ENCODE data around the gene KCNK3. TPM values are rescaled to one million over a fixed set of nuclear protein-coding genes. Genes with fewer than 3 reads are reported as not detected.

KCNK3 gene
- total and polyA plus RNA-seq, 2 of the 13 experiments (the other 11 are each of a cell fraction or from before 2014, with no cell fraction given): not detected

DNA sequence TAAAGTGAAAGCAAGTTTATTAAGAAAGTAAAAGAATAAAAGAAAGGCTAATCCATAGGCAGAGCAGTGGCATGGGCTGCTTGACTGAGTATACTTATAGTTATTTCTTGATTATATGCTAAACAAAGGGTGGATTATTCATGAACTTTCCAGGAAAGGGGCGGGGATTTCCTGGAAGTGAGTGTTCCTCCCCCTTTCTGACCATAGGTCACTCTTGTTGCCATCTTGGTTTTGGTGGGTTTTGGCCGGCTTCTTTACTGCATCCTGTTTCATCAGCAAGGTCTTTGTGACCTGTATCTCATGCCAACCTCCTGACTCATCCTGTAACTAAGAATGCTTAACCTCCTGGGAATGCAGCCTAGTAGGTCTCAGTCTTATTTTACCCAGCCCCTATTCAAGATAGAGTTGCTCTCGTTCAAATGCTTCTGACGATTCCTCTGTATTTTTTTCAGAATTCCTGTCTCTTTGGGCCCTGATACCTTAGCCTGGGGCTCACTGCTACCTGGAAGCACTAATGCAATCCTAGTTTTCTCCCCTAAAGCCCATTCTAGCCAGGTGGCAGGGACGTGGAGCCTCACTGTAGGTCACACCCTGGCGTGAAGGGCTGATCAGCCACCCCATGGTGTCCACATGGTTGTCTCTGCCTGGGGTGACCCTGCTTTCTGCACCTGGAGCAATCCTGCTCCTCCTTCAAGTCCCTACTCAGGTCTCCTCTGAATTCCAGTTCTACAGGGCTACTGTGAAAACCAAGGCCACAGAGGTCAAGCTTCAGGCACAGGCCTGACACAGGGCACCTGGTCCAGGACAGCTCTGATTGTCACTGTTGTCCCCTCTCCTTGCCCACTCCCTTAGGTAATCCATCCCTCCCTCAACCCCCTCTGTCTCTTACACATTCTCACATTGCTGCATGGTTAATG, 65.6 kb downstream of the KCNK3 start (continued):
- no peak for TF ChIP-seq MAFG (CRISPR knock-in tag; IDR thresholded peaks at IDR 0.05)
- no peak; the same call in 1 of the 2 replicates for TF ChIP-seq ZNF335 (CRISPR knock-in tag; IDR thresholded peaks at IDR 0.05)
- TF ChIP-seq ZSCAN21 (CRISPR knock-in tag; IDR thresholded peaks at IDR 0.05; ENCODE audit: borderline replicate concordance): no peak
- 0 out of 2 replicates have a peak, but pooled peaks have one; percentile 17 for TF ChIP-seq NFYB (CRISPR knock-in tag; IDR thresholded peaks at IDR 0.05)
- peak; percentile 68; the same call in 1 of the 2 replicates for TF ChIP-seq RCOR2 (CRISPR knock-in tag; IDR thresholded peaks at IDR 0.05)
- no peak for TF ChIP-seq HNRNPH1 (optimal IDR thresholded peaks at IDR 0.05; ENCODE audit: low read depth, low read length)
- TF ChIP-seq, protein P1, sequence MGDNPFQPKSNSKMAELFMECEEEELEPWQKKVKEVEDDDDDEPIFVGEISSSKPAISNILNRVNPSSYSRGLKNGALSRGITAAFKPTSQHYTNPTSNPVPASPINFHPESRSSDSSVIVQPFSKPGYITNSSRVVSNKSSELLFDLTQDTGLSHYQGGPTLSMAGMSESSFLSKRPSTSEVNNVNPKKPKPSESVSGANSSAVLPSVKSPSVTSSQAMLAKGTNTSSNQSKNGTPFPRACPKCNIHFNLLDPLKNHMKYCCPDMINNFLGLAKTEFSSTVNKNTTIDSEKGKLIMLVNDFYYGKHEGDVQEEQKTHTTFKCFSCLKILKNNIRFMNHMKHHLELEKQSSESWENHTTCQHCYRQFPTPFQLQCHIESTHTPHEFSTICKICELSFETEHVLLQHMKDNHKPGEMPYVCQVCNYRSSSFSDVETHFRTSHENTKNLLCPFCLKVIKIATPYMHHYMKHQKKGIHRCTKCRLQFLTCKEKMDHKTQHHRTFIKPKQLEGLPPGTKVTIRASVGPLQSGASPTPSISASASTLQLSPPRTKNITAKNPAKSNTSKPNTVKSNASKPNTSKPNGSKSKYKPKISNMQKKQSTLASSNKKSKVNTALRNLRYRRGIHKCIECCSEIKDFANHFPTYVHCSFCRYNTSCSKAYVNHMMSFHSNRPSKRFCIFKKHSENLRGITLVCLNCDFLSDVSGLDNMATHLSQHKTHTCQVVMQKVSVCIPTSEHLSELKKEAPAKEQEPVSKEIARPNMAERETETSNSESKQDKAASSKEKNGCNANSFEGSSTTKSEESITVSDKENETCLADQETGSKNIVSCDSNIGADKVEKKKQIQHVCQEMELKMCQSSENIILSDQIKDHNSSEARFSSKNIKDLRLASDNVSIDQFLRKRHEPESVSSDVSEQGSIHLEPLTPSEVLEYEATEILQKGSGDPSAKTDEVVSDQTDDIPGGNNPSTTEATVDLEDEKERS (CRISPR knock-in tag; IDR thresholded peaks at IDR 0.05): no peak
- TF ChIP-seq E2F2 (CRISPR knock-in tag; IDR thresholded peaks at IDR 0.05; ENCODE audit: borderline replicate concordance): no peak
- TF ChIP-seq, protein P2, sequence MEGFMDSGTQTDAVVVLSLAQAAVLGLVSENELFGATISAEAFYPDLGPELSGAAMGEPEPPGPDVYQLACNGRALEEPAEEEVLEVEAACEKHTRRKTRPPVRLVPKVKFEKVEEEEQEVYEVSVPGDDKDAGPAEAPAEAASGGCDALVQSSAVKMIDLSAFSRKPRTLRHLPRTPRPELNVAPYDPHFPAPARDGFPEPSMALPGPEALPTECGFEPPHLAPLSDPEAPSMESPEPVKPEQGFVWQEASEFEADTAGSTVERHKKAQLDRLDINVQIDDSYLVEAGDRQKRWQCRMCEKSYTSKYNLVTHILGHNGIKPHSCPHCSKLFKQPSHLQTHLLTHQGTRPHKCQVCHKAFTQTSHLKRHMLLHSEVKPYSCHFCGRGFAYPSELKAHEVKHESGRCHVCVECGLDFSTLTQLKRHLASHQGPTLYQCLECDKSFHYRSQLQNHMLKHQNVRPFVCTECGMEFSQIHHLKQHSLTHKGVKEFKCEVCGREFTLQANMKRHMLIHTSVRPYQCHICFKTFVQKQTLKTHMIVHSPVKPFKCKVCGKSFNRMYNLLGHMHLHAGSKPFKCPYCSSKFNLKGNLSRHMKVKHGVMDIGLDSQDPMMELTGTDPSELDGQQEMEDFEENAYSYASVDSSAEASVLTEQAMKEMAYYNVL (CRISPR knock-in tag; IDR thresholded peaks at IDR 0.05; ENCODE audit: borderline replicate concordance): no peak
- TF ChIP-seq, protein P3, sequence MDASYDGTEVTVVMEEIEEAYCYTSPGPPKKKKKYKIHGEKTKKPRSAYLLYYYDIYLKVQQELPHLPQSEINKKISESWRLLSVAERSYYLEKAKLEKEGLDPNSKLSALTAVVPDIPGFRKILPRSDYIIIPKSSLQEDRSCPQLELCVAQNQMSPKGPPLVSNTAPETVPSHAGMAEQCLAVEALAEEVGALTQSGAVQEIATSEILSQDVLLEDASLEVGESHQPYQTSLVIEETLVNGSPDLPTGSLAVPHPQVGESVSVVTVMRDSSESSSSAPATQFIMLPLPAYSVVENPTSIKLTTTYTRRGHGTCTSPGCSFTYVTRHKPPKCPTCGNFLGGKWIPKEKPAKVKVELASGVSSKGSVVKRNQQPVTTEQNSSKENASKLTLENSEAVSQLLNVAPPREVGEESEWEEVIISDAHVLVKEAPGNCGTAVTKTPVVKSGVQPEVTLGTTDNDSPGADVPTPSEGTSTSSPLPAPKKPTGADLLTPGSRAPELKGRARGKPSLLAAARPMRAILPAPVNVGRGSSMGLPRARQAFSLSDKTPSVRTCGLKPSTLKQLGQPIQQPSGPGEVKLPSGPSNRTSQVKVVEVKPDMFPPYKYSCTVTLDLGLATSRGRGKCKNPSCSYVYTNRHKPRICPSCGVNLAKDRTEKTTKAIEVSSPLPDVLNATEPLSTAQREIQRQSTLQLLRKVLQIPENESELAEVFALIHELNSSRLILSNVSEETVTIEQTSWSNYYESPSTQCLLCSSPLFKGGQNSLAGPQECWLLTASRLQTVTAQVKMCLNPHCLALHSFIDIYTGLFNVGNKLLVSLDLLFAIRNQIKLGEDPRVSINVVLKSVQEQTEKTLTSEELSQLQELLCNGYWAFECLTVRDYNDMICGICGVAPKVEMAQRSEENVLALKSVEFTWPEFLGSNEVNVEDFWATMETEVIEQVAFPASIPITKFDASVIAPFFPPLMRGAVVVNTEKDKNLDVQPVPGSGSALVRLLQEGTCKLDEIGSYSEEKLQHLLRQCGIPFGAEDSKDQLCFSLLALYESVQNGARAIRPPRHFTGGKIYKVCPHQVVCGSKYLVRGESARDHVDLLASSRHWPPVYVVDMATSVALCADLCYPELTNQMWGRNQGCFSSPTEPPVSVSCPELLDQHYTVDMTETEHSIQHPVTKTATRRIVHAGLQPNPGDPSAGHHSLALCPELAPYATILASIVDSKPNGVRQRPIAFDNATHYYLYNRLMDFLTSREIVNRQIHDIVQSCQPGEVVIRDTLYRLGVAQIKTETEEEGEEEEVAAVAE (CRISPR knock-in tag; IDR thresholded peaks at IDR 0.05; ENCODE audit: borderline replicate concordance): no peak
- no peak for TF ChIP-seq HOXA9 (CRISPR knock-in tag; IDR thresholded peaks at IDR 0.05; ENCODE audit: borderline replicate concordance)
- peak; percentile 51; the same call in 1 of the 2 replicates for TF ChIP-seq HMG20B (CRISPR knock-in tag; conservative IDR thresholded peaks at IDR 0.05)
- TF ChIP-seq KLF11 (CRISPR knock-in tag; IDR thresholded peaks at IDR 0.05): 0 out of 2 replicates have a peak, but pooled peaks have one; percentile 25
- TF ChIP-seq, protein P4, sequence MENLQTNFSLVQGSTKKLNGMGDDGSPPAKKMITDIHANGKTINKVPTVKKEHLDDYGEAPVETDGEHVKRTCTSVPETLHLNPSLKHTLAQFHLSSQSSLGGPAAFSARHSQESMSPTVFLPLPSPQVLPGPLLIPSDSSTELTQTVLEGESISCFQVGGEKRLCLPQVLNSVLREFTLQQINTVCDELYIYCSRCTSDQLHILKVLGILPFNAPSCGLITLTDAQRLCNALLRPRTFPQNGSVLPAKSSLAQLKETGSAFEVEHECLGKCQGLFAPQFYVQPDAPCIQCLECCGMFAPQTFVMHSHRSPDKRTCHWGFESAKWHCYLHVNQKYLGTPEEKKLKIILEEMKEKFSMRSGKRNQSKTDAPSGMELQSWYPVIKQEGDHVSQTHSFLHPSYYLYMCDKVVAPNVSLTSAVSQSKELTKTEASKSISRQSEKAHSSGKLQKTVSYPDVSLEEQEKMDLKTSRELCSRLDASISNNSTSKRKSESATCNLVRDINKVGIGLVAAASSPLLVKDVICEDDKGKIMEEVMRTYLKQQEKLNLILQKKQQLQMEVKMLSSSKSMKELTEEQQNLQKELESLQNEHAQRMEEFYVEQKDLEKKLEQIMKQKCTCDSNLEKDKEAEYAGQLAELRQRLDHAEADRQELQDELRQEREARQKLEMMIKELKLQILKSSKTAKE (CRISPR knock-in tag; IDR thresholded peaks at IDR 0.05; ENCODE audit: borderline replicate concordance): no peak

Data from HepG2 (cell line).